IMR-90 (cell line): ENCODE data around the gene NPAS1. TPM values are rescaled to one million over a fixed set of nuclear protein-coding genes. Genes with fewer than 3 reads are reported as not detected.

ENCODE experiments used
- ATAC-seq: fragments of 200-7000 bp; cut with Tn5 transposase; 2 replicates; pipeline ENCODE4 v1.9.1; 2020; ENCODE audit warnings: low read depth, mild to moderate bottlenecking, moderate library complexity
- BruUV-seq: library from RNA; stranded (reverse); fragments of 400-500 nt; replicated peaks from 2 replicates; lab custom pipeline; 2021; lab: Mats Ljungman, UMichigan
- CTCF ChIA-PET: fragments of 300-600 bp; formaldehyde crosslinking; extraction: SDS; loops from one replicate; lab custom pipeline; 2021; ENCODE audit warnings: antibody characterized with exemption; lab: Yijun Ruan, JAX
- POLR2A ChIA-PET: fragments of 300-600 bp; sonication (Branson Sonifier 250); formaldehyde crosslinking; loops from one replicate; lab custom pipeline; 2022; ENCODE audit warnings: antibody characterized with exemption; ENCODE audit not compliant: unreplicated experiment; lab: Charles Lee
- DNase-seq: peaks from one replicate; pipeline ENCODE4 v3.0.0; 2013
- H2AFZ ChIP-seq: replicated peaks from 2 replicates; pipeline ENCODE3; 2013; ENCODE audit warnings: low read length, mild to moderate bottlenecking; ENCODE audit not compliant: poor library complexity
- H2AK5ac ChIP-seq: 2 replicates; pipeline ENCODE4 v1.6.1; 2013; ENCODE audit warnings: low read depth, low read length, inconsistent platforms
- H2AK9ac ChIP-seq: replicated peaks from 2 replicates; pipeline ENCODE3; 2013; ENCODE audit warnings: mild to moderate bottlenecking, low read depth, low read length, moderate library complexity; ENCODE audit not compliant: poor library complexity
- H2BK120ac ChIP-seq: 2 replicates; pipeline ENCODE4 v1.6.1; 2013; ENCODE audit warnings: low read depth, low read length, inconsistent platforms
- H2BK15ac ChIP-seq: 3 replicates; pipeline ENCODE4 v1.6.1; 2013; ENCODE audit warnings: low read depth, low read length, inconsistent platforms
- H2BK20ac ChIP-seq: 2 replicates; pipeline ENCODE4 v1.6.1; 2013; ENCODE audit warnings: low read depth, mild to moderate bottlenecking, inconsistent platforms, low read length, moderate library complexity
- H2BK5ac ChIP-seq: 2 replicates; pipeline ENCODE4 v1.6.1; 2013; ENCODE audit warnings: mild to moderate bottlenecking, low read depth, low read length, inconsistent platforms; ENCODE audit not compliant: poor library complexity, severe bottlenecking
- H3K14ac ChIP-seq: replicated peaks from 2 replicates; pipeline ENCODE4 v1.6.1; 2013; ENCODE audit warnings: low read depth, low read length, inconsistent platforms
- H3K18ac ChIP-seq: 2 replicates; pipeline ENCODE4 v1.6.1; 2013; ENCODE audit warnings: low read depth, low read length, control low read depth
- H3K23ac ChIP-seq: 2 replicates; pipeline ENCODE4 v1.6.1; 2013; ENCODE audit warnings: low read depth, low read length, inconsistent platforms
- H3K27ac ChIP-seq: 2 replicates; pipeline ENCODE4 v1.5.1; 2013; ENCODE audit warnings: mild to moderate bottlenecking, control low read depth, low read length; ENCODE audit not compliant: insufficient read depth
- H3K27me3 ChIP-seq: 2 replicates; pipeline ENCODE4 v1.6.1; 2013; ENCODE audit warnings: low read length; ENCODE audit not compliant: control insufficient read depth, insufficient read depth
- H3K36me3 ChIP-seq: 2 replicates; pipeline ENCODE4 v1.6.1; 2013; ENCODE audit warnings: low read length, mixed read lengths; ENCODE audit not compliant: control insufficient read depth, insufficient read depth
- H3K4ac ChIP-seq: 2 replicates; pipeline ENCODE4 v1.6.1; 2013; ENCODE audit warnings: low read depth, low read length, inconsistent platforms
- H3K4me1 ChIP-seq: 2 replicates; pipeline ENCODE4 v1.6.1; 2013; ENCODE audit warnings: low read length, mixed read lengths; ENCODE audit not compliant: control insufficient read depth, insufficient read depth
- H3K4me2 ChIP-seq: 2 replicates; pipeline ENCODE4 v1.6.1; 2013; ENCODE audit warnings: low read depth, mild to moderate bottlenecking, control low read depth, low read length, moderate library complexity
- H3K4me3 ChIP-seq: 2 replicates; pipeline ENCODE4 v1.5.1; 2013; ENCODE audit warnings: low read depth, mild to moderate bottlenecking, control low read depth, low read length, moderate library complexity; ENCODE audit not compliant: insufficient read depth
- H3K56ac ChIP-seq: 2 replicates; pipeline ENCODE4 v1.6.1; 2013; ENCODE audit warnings: low read length, inconsistent platforms; ENCODE audit not compliant: insufficient read depth; ENCODE audit errors: extremely low read depth
- H3K79me1 ChIP-seq, 2 experiments: 2 replicates each; pipeline ENCODE4 v1.6.1; 2013; ENCODE audit warnings: low read length in 2 of 2, inconsistent platforms in 1 of 2, low read depth in 1 of 2
- H3K9ac ChIP-seq: 2 replicates; pipeline ENCODE4 v1.6.1; 2013; ENCODE audit warnings: low read depth, low read length, control low read depth
- H3K9me1 ChIP-seq: 2 replicates; pipeline ENCODE4 v1.6.1; 2013; ENCODE audit warnings: low read length, inconsistent platforms; ENCODE audit not compliant: insufficient read depth
- H3K9me3 ChIP-seq: 2 replicates; pipeline ENCODE4 v1.6.1; 2013; ENCODE audit warnings: low read length; ENCODE audit not compliant: control insufficient read depth, insufficient read depth
- H4K20me1 ChIP-seq: 2 replicates; pipeline ENCODE4 v1.6.1; 2013; ENCODE audit warnings: low read length, inconsistent platforms; ENCODE audit not compliant: insufficient read depth
- H4K5ac ChIP-seq: 2 replicates; pipeline ENCODE4 v1.6.1; 2013; ENCODE audit warnings: mild to moderate bottlenecking, low read depth, low read length, control low read depth
- H4K8ac ChIP-seq, 2 experiments: 2 replicates each; pipeline ENCODE4 v1.6.1; 2013; ENCODE audit warnings: low read depth in 2 of 2, low read length in 2 of 2, control low read depth in 1 of 2, inconsistent platforms in 1 of 2
- H4K91ac ChIP-seq: 2 replicates; pipeline ENCODE4 v1.6.1; 2013; ENCODE audit warnings: low read depth, low read length, inconsistent platforms; ENCODE audit not compliant: insufficient read depth
- ELK1 ChIP-seq: fragments of 150-350 bp; IDR thresholded peaks from 2 replicates; pipeline ENCODE4 v1.6.1; 2016; ENCODE audit warnings: low read depth, mild to moderate bottlenecking, low read length, moderate library complexity, borderline replicate concordance
- MXI1 ChIP-seq: IDR thresholded peaks from 2 replicates; pipeline ENCODE4 v1.6.1; 2012; ENCODE audit warnings: low read depth, mild to moderate bottlenecking, low read length, moderate library complexity, borderline replicate concordance
- WGBS, 2 experiments: methylation state at CpG; one replicate each; pipeline versions ENCODE4 v1.1.5 to v1.1.7; 2013; ENCODE audit warnings: missing lambda C conversion rate in 2 of 2; ENCODE audit not compliant: insufficient read length in 1 of 2; ENCODE audit errors: extremely low coverage in 2 of 2; 5-methylcytosine and 5-hydroxymethylcytosine counted together
- dilution Hi-C: fragments of 300-500 bp; cut with HindIII; formaldehyde crosslinking; loops from one replicate; pipeline ENCODE4 v1.14.3; 2018; ENCODE audit warnings: low sequenced_read_pairs; ENCODE audit not compliant: unreplicated experiment
- in situ Hi-C: fragments of 300-500 bp; cut with MboI; formaldehyde crosslinking; loops from 3 replicates; pipeline ENCODE4 v1.14.3; 2019; ENCODE audit warnings: low sequenced_read_pairs, inconsistent platforms, mixed read lengths
- intact Hi-C: fragments of 100-400 bp; cut with micrococcal nuclease; formaldehyde crosslinking; loops from 2 replicates; pipeline ENCODE4 v1.10.0; 2022
- polyA plus RNA-seq, 3 experiments: library from polyadenylated mRNA; depleted of rRNA; stranded (reverse); fragments of >200 nt; gene quantifications; 2 replicates each; pipeline ENCODE4 v1.2.3, GENCODE V29; 2012; ENCODE audit warnings: low replicate concordance in 1 of 3
- total RNA-seq: library from RNA; depleted of rRNA; stranded (reverse); fragments of >200 nt; gene quantifications from 2 replicates; pipeline ENCODE4 v1.2.3, GENCODE V29; 2012

NPAS1 gene
- total and polyA plus RNA-seq, 2 of the 4 experiments (the other 2 are of a cell fraction), result 0.36 to 5.7 TPM

- Histone ChIP-seq H3K18ac (no peak overlapping the region), H4K91ac (no peak overlapping the region), H3K4me3 (no peak overlapping the region), H3K4ac (no peak overlapping the region), H2BK20ac (no peak overlapping the region), H3K9ac (no peak overlapping the region), H4K8ac (no peak overlapping the region), H3K14ac (no peak overlapping the region), H3K9me3 (no peaks in the 10 kb centered on the region), H3K56ac (no peak overlapping the region), H2AK5ac (no peak overlapping the region), H2BK15ac (no peak overlapping the region), H3K27ac (no peak overlapping the region), H3K4me2 (no peak overlapping the region), H3K9me1 (no peaks in the 10 kb centered on the region), H4K20me1 (peaks cover 5% of the 10 kb centered on the region), H2AFZ (no peak overlapping the region), H3K36me3 (peaks cover 56% of the 10 kb centered on the region), H2BK5ac (no peak overlapping the region), H3K23ac (no peak overlapping the region), H2BK120ac (no peak overlapping the region), H3K27me3 (no peaks in the 10 kb centered on the region), H2AK9ac (peak overlapping the region; percentile 88), H3K79me1 (peaks cover 10 to 60% of the 10 kb centered on the region in 2 experiments; a peak in 3 of 4 replicates), H4K5ac (no peak overlapping the region), H3K4me1 (no peaks in the 10 kb centered on the region)
- ChIA-PET CTCF (no interaction called here), POLR2A (no interaction called here)
- intact Hi-C loops (no loop called here), dilution Hi-C loops (no loop called here), in situ Hi-C loops (loop anchor here (5.0 kb wide), 1 partner anchor 141 kb away; the partner anchor contains the start of gene AP2S1)
- ATAC-seq (no peak), DNase-seq (no peak)
- no peak for TF ChIP-seq ELK1
- no peak for TF ChIP-seq MXI1
- BruUV-seq, result no TSS peak
- 64% methylated on average over 2 of the region's 7 CpGs; no CpG with 5 or more reads in 1 of the 2 experiments for WGBS, 2 experiments
These were observed 26.0 kb upstream of the NPAS1 start for GRCh38 chr19:46993622-46994021.
